H1 (cell line): ENCODE results near the gene APMAP. TPM values are rescaled to one million over a fixed set of nuclear protein-coding genes. Genes with fewer than 3 reads are reported as not detected.
A peak's percentile ranks its signal among the peaks of the same experiment; 100 is the strongest.

Source experiments
- ASH2L ChIP-seq: fragments of 200-600, 300-600 bp; sonication (generic); IDR thresholded peaks from one replicate; pipeline ENCODE4 v1.7.1; 2017; ENCODE audit warnings: low read length
- BRCA1 ChIP-seq: IDR thresholded peaks from 2 replicates; pipeline ENCODE4 v1.6.1; 2012; ENCODE audit warnings: low read depth, low read length, improper control_type of control experiment
- EGR1 ChIP-seq: IDR thresholded peaks from 2 replicates; pipeline ENCODE4 v1.6.1; 2011; ENCODE audit warnings: low read depth, low read length, borderline replicate concordance
- GABPA ChIP-seq: IDR thresholded peaks from 2 replicates; pipeline ENCODE4 v1.6.1; 2011; ENCODE audit warnings: mild to moderate bottlenecking, low read length, moderate library complexity, borderline replicate concordance; ENCODE audit not compliant: insufficient read depth
- HDAC2 ChIP-seq, 2 experiments: fragments of 300-600 bp in 1 of 2; sonication (generic) in 1 of 2; IDR thresholded peaks; 2 replicates each; pipeline ENCODE4 v1.6.1; 2011 to 2012; ENCODE audit warnings: low read depth in 2 of 2, low read length in 2 of 2, mild to moderate bottlenecking in 2 of 2, moderate library complexity in 2 of 2, borderline replicate concordance in 1 of 2, inconsistent platforms in 1 of 2
- HDAC6 ChIP-seq: IDR thresholded peaks from one replicate; pipeline ENCODE4 v1.7.1; 2012; ENCODE audit warnings: low read depth, mild to moderate bottlenecking, inconsistent platforms, low read length, moderate library complexity
- JUN ChIP-seq: IDR thresholded peaks from 2 replicates; pipeline ENCODE4 v1.6.1; 2011; ENCODE audit warnings: low read depth, mild to moderate bottlenecking, improper control_type of control experiment, low read length
- KDM4A ChIP-seq: IDR thresholded peaks from one replicate; pipeline ENCODE4 v1.7.1; 2012; ENCODE audit warnings: low read depth, mild to moderate bottlenecking, moderate library complexity, low read length, inconsistent platforms; ENCODE audit not compliant: severe bottlenecking
- NANOG ChIP-seq: IDR thresholded peaks from 2 replicates; pipeline ENCODE4 v1.6.1; 2011; ENCODE audit warnings: low read length, low read depth, mild to moderate bottlenecking, inconsistent platforms; ENCODE audit not compliant: insufficient read depth, poor library complexity, severe bottlenecking
- NRF1 ChIP-seq: IDR thresholded peaks from 2 replicates; pipeline ENCODE4 v1.6.1; 2011; ENCODE audit warnings: mild to moderate bottlenecking, low read depth, low read length, improper control_type of control experiment
- PHF8 ChIP-seq: fragments of 200-600 bp; sonication (generic); conservative IDR thresholded peaks from 2 replicates; pipeline ENCODE4 v1.7.1; 2012; ENCODE audit warnings: low read depth, mild to moderate bottlenecking, inconsistent platforms, low read length, moderate library complexity
- RBBP5 ChIP-seq: IDR thresholded peaks from 2 replicates; pipeline ENCODE4 v1.7.1; 2012; ENCODE audit warnings: low read depth, mild to moderate bottlenecking, inconsistent platforms, low read length, moderate library complexity, borderline replicate concordance
- RFX5 ChIP-seq: IDR thresholded peaks from 2 replicates; pipeline ENCODE4 v1.6.1; 2011; ENCODE audit warnings: low read depth, low read length, improper control_type of control experiment, borderline replicate concordance
- SAP30 ChIP-seq: fragments of 300-600 bp; sonication (generic); IDR thresholded peaks from 2 replicates; pipeline ENCODE4 v1.7.1; 2012; ENCODE audit warnings: low read length, moderate library complexity, mild to moderate bottlenecking, inconsistent platforms; ENCODE audit not compliant: insufficient read depth, insufficient replicate concordance
- SIN3A ChIP-seq, 2 experiments: IDR thresholded peaks in 1 of 2; conservative IDR thresholded peaks in 1 of 2; 2 replicates each; pipeline ENCODE4 v1.6.1; 2011 to 2012; ENCODE audit warnings: low read length in 2 of 2, improper control_type of control experiment in 1 of 2, low read depth in 1 of 2, mild to moderate bottlenecking in 1 of 2
- SIRT6 ChIP-seq: IDR thresholded peaks from one replicate; pipeline ENCODE4 v1.7.1; 2012; ENCODE audit warnings: low read length, inconsistent platforms
- SP2 ChIP-seq: IDR thresholded peaks from 2 replicates; pipeline ENCODE4 v1.6.1; 2012; ENCODE audit warnings: mild to moderate bottlenecking, low read length, inconsistent platforms
- SRF ChIP-seq: IDR thresholded peaks from 2 replicates; pipeline ENCODE4 v1.6.1; 2011; ENCODE audit warnings: mild to moderate bottlenecking, low read depth, low read length, moderate library complexity
- TAF1 ChIP-seq: IDR thresholded peaks from 2 replicates; pipeline ENCODE4 v1.6.1; 2011; ENCODE audit warnings: mild to moderate bottlenecking, low read depth, low read length
- TAF7 ChIP-seq: optimal IDR thresholded peaks from 2 replicates; pipeline ENCODE3; 2011; ENCODE audit warnings: low read depth, mild to moderate bottlenecking, inconsistent platforms, low read length, moderate library complexity, borderline replicate concordance
- TEAD4 ChIP-seq: IDR thresholded peaks from 2 replicates; pipeline ENCODE4 v1.6.1; 2012; ENCODE audit warnings: low read depth, low read length, inconsistent platforms, mixed read lengths
- USF2 ChIP-seq: IDR thresholded peaks from 2 replicates; pipeline ENCODE4 v1.6.1; 2011; ENCODE audit warnings: low read length, improper control_type of control experiment
- ZNF274 ChIP-seq: IDR thresholded peaks from 2 replicates; pipeline ENCODE4 v1.7.0; 2012; ENCODE audit warnings: low read length, borderline replicate concordance; ENCODE audit errors: extremely low read depth
- polyA plus RNA-seq, 7 experiments: library from polyadenylated mRNA; depleted of rRNA in 3 of 7; stranded (reverse) in 5 of 7; unstranded in 2 of 7; fragments of >200 nt in 5 of 7; fragments of 200-250 nt in 2 of 7; gene quantifications; 1 replicate in 5 of 7; 2 replicates in 1 of 7; 4 replicates in 1 of 7; pipeline versions ENCODE4 v1.2.1 to v1.2.3, GENCODE V29; 2011 to 2013; ENCODE audit warnings: missing spikeins in 2 of 7, mixed read lengths in 2 of 7
- total RNA-seq: library from RNA; stranded (reverse); fragmentation: NEBNext Ultra II Directional; extraction: Animal tissue kit (Norgen Biotek cat#: 25700); gene quantifications from 2 replicates; pipeline ENCODE4 v1.2.1, GENCODE V29; 2021

The APMAP gene
- total and polyA plus RNA-seq, 2 of the 8 experiments (the other 6 are each of a cell fraction or from before 2014, with no cell fraction given): 31.3 to 66.0 TPM

- no peak for TF ChIP-seq JUN
- peak; percentile 73; the same call in 1 of the 2 replicates for TF ChIP-seq RBBP5
- TF ChIP-seq HDAC2 (IDR thresholded peaks at IDR 0.05; ENCODE audit: borderline replicate concordance in 1 of 2, low read depth in 2 of 2, low read length in 2 of 2): 0 out of 4 replicates have a peak, but pooled peaks of 1 of the 2 experiments have one; percentile 48
- TF ChIP-seq NANOG: no peak
- TF ChIP-seq SIN3A (conservative IDR thresholded peaks at IDR 0.05 in 1 of 2, IDR thresholded peaks at IDR 0.05 in 1 of 2; ENCODE audit: low read depth in 1 of 2, low read length in 2 of 2): 0 out of 4 replicates have a peak, but pooled peaks of 1 of the 2 experiments have one; percentile 72
- TF ChIP-seq NRF1: no peak
- TF ChIP-seq ZNF274: no peak
- TF ChIP-seq GABPA: peak; percentile 93
- peak; percentile 90 for TF ChIP-seq KDM4A
- no peak for TF ChIP-seq SAP30
- peak; percentile 74 for TF ChIP-seq TAF7
- no peak for TF ChIP-seq EGR1
- TF ChIP-seq SP2: no peak
- no peak for TF ChIP-seq BRCA1
- TF ChIP-seq ASH2L: peak; percentile 96
- TF ChIP-seq SIRT6: no peak
- TF ChIP-seq SRF: no peak
- TF ChIP-seq HDAC6: no peak
- TF ChIP-seq TEAD4: 0 out of 2 replicates have a peak, but pooled peaks have one; percentile 3
- peak; percentile 85 for TF ChIP-seq TAF1
- TF ChIP-seq PHF8: peak; percentile 93
- no peak for TF ChIP-seq USF2
- no peak for TF ChIP-seq RFX5
These were observed at the start of gene APMAP (continued) for GRCh38 chr20:24992487-24993205.
